ENCODE data around the gene TPRG1.

DNA sequence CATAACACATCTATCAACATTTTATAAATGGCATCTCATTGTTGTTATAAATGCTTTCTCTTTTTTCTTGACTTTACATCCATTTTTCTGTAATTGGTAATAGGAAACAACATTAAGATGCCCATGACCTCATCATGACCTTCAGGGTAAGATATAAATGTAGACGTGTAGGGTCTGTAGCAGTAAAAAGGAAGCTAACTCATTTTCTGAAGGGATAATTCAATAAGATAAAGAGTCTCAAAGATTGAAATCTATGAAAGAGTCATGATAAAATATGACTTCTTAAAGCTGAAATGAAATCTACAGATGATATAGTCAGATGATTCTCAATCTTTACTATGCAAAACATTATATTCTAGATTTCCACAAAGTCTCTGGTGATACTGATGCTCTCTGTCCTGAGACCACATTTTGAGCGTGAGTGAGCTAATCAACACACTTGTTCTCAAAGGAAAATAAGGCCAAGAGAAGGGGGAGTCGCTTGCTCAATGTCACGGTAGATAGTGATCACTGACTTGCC, 38.5 kb downstream of the TPRG1 start:
- TF ChIP-seq MAFK (IDR thresholded peaks at IDR 0.05; ENCODE audit: low read depth, low read length): no peak
- no peak for TF ChIP-seq POLR2A (IDR thresholded peaks at IDR 0.05; ENCODE audit: low read depth, low read length)
- TF ChIP-seq, protein P1, sequence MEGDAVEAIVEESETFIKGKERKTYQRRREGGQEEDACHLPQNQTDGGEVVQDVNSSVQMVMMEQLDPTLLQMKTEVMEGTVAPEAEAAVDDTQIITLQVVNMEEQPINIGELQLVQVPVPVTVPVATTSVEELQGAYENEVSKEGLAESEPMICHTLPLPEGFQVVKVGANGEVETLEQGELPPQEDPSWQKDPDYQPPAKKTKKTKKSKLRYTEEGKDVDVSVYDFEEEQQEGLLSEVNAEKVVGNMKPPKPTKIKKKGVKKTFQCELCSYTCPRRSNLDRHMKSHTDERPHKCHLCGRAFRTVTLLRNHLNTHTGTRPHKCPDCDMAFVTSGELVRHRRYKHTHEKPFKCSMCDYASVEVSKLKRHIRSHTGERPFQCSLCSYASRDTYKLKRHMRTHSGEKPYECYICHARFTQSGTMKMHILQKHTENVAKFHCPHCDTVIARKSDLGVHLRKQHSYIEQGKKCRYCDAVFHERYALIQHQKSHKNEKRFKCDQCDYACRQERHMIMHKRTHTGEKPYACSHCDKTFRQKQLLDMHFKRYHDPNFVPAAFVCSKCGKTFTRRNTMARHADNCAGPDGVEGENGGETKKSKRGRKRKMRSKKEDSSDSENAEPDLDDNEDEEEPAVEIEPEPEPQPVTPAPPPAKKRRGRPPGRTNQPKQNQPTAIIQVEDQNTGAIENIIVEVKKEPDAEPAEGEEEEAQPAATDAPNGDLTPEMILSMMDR (conservative IDR thresholded peaks at IDR 0.05; ENCODE audit: low read depth, low read length): no peak
- TF ChIP-seq BHLHE40 (IDR thresholded peaks at IDR 0.05; ENCODE audit: low read depth, low read length): no peak
- TF ChIP-seq MXI1 (IDR thresholded peaks at IDR 0.05; ENCODE audit: borderline replicate concordance, low read depth, low read length): no peak
